BE2C (cell line): Measurements from ENCODE around the gene DCLK2.

ENCODE experiments used
- DNase-seq: peaks from one replicate; pipeline ENCODE4 v3.0.0-alpha.2; 2020
- H3K27me3 ChIP-seq: fragments of 250-450 bp; sonication (Bioruptor Pico); 2 replicates; pipeline ENCODE4 v1.5.1; 2020; ENCODE audit warnings: mild to moderate bottlenecking
- H3K36me3 ChIP-seq: fragments of 250-450 bp; sonication (Bioruptor Pico); 2 replicates; pipeline ENCODE4 v1.5.1; 2020; ENCODE audit warnings: mild to moderate bottlenecking
- H3K4me1 ChIP-seq: fragments of 250-450 bp; sonication (Bioruptor Pico); 2 replicates; pipeline ENCODE4 v1.5.1; 2020
- H3K4me3 ChIP-seq: 2 replicates; pipeline ENCODE4 v1.5.1; 2011; ENCODE audit warnings: low read depth, low read length
- H3K9me3 ChIP-seq: fragments of 250-450 bp; sonication (Bioruptor Pico); 2 replicates; pipeline ENCODE4 v1.5.1; 2020
- CTCF ChIP-seq: IDR thresholded peaks from 2 replicates; pipeline ENCODE4 v1.5.1; 2012; ENCODE audit warnings: mild to moderate bottlenecking, low read depth, low read length

Gene DCLK2

GRCh38 chr4:150142831-150143230 lies 64.6 kb downstream of the DCLK2 start:
- no peaks in the 10 kb centered on the region for H3K4me1 ChIP-seq
- no peak for DNase-seq

GRCh38 chr4:150145090-150145945 lies 67.1 kb downstream of the DCLK2 start:
- Histone ChIP-seq H3K36me3 (no peaks in the 10 kb centered on the region), H3K9me3 (no peaks in the 10 kb centered on the region), H3K4me1 (no peaks in the 10 kb centered on the region), H3K27me3 (no peaks in the 10 kb centered on the region), H3K4me3 (no peak overlapping the region)
- TF ChIP-seq CTCF = peak; percentile 45
- DNase-seq = no peak

More at GRCh38 chr4:150142831-150143230, 64.6 kb downstream of the DCLK2 start:
- no peak for TF ChIP-seq CTCF
- H3K36me3 ChIP-seq = no peaks in the 10 kb centered on the region
- H3K9me3 ChIP-seq = no peaks in the 10 kb centered on the region
- H3K4me3 ChIP-seq = no peak overlapping the region
- H3K27me3 ChIP-seq = no peaks in the 10 kb centered on the region

- H3K27me3 ChIP-seq = no peaks in the 10 kb centered on the region
- no peak for DNase-seq
- H3K4me1 ChIP-seq = peaks cover under 1% of the 10 kb centered on the region; the same call in 1 of the 2 replicates
- H3K9me3 ChIP-seq = no peaks in the 10 kb centered on the region
- no peak overlapping the region for H3K4me3 ChIP-seq
- no peak for TF ChIP-seq CTCF
- no peaks in the 10 kb centered on the region for H3K36me3 ChIP-seq
Observed at GRCh38 chr4:150145946-150146340, 67.7 kb downstream of the DCLK2 start.

GRCh38 chr4:150149381-150149780 lies 71.1 kb downstream of the DCLK2 start:
- Histone ChIP-seq H3K4me1 (peaks cover 18% of the 10 kb centered on the region), H3K4me3 (no peak overlapping the region), H3K27me3 (no peaks in the 10 kb centered on the region), H3K36me3 (no peaks in the 10 kb centered on the region), H3K9me3 (no peaks in the 10 kb centered on the region)
- no peak for TF ChIP-seq CTCF
- no peak for DNase-seq

GRCh38 chr4:150150629-150151062 lies 72.4 kb downstream of the DCLK2 start:
- no peak for DNase-seq
- H3K27me3 ChIP-seq = no peaks in the 10 kb centered on the region
- no peak for TF ChIP-seq CTCF
- peaks cover 23% of the 10 kb centered on the region for H3K4me1 ChIP-seq
- no peaks in the 10 kb centered on the region for H3K36me3 ChIP-seq
- no peak overlapping the region for H3K4me3 ChIP-seq
- no peaks in the 10 kb centered on the region for H3K9me3 ChIP-seq

GRCh38 chr4:150152766-150153165 lies 74.5 kb downstream of the DCLK2 start:
- H3K4me1 ChIP-seq = peaks cover 28% of the 10 kb centered on the region
- H3K9me3 ChIP-seq = no peaks in the 10 kb centered on the region
- H3K36me3 ChIP-seq = no peaks in the 10 kb centered on the region
- H3K27me3 ChIP-seq = no peaks in the 10 kb centered on the region
- TF ChIP-seq CTCF = no peak
- no peak overlapping the region for H3K4me3 ChIP-seq
- DNase-seq = no peak
